HCT116 (cell line): ENCODE results near the gene TEF. TPM values are rescaled to one million over a fixed set of nuclear protein-coding genes. Genes with fewer than 3 reads are reported as not detected.

ENCODE experiments used
- ATAC-seq: fragments of 200-7000 bp; cut with Tn5 transposase; 2 replicates; pipeline ENCODE4 v1.9.1; 2020; ENCODE audit warnings: mild to moderate bottlenecking, moderate library complexity
- BruUV-seq: library from RNA; stranded (reverse); fragments of 400-500 nt; replicated peaks from 2 replicates; lab custom pipeline; 2021; lab: Mats Ljungman, UMichigan
- CTCF ChIA-PET: fragments of 300-600 bp; sonication (Branson Sonifier 250); formaldehyde crosslinking; loops from one replicate; lab custom pipeline; 2021; ENCODE audit warnings: antibody characterized with exemption; lab: Charles Lee
- POLR2A ChIA-PET: fragments of 300-600, 350-600 bp; sonication (Branson Sonifier 250); formaldehyde crosslinking; loops from one replicate; lab custom pipeline; 2021; ENCODE audit warnings: antibody characterized with exemption; lab: Charles Lee
- RAD21 ChIA-PET, 2 experiments: fragments of 300-600 bp; sonication (Branson Sonifier 250); formaldehyde crosslinking; loops; one replicate each; lab custom pipeline; 2023; ENCODE audit warnings: low total read pairs in 2 of 2; ENCODE audit not compliant: uncharacterized antibody in 2 of 2, unreplicated experiment in 2 of 2, low non-redundant PET in 1 of 2; lab: Charles Lee
- DNase-seq: peaks from one replicate; pipeline ENCODE4 v3.0.0-alpha.2; 2010; ENCODE audit warnings: low read depth, low spot score
- H2AFZ ChIP-seq: fragments of 200-600 bp; shearing (Covaris generic), sonication (generic); 2 replicates; pipeline ENCODE4 v1.6.1; 2017; ENCODE audit warnings: low read depth, mixed run types, mixed read lengths, antibody characterized with exemption, low read length; ENCODE audit not compliant: poor library complexity, severe bottlenecking
- H3K27ac ChIP-seq: 2 replicates; pipeline ENCODE4 v1.5.1; 2012; ENCODE audit warnings: low read depth, low read length
- H3K27me3 ChIP-seq: fragments of 200-600 bp; sonication (generic); 2 replicates; pipeline ENCODE4 v1.6.1; 2016; ENCODE audit warnings: mixed run types, low read length, mixed read lengths; ENCODE audit not compliant: insufficient read depth
- H3K36me3 ChIP-seq, 2 experiments: fragments of 200-500 bp in 1 of 2; fragments of 200-600 bp in 1 of 2; sonication (Bioruptor generic) in 1 of 2; sonication (generic) in 1 of 2; 2 replicates each; pipeline versions ENCODE4 v1.5.1 to v1.6.1; 2014 to 2016; ENCODE audit warnings: low read length in 2 of 2, inconsistent platforms in 1 of 2, mixed read lengths in 1 of 2, mixed run types in 1 of 2; ENCODE audit not compliant: insufficient read depth in 2 of 2, control insufficient read depth in 1 of 2
- H3K4me1 ChIP-seq, 2 experiments: fragments of 200-600 bp in 1 of 2; sonication (generic) in 1 of 2; 2 replicates each; pipeline versions ENCODE4 v1.5.1 to v1.6.1; 2012 to 2017; ENCODE audit warnings: low read length in 2 of 2, inconsistent platforms in 1 of 2, mild to moderate bottlenecking in 1 of 2, mixed read lengths in 1 of 2, mixed run types in 1 of 2, moderate library complexity in 1 of 2; ENCODE audit not compliant: insufficient read depth in 2 of 2, control insufficient read depth in 1 of 2
- H3K4me2 ChIP-seq: fragments of 200-600 bp; sonication (generic); 2 replicates; pipeline ENCODE4 v1.6.1; 2017; ENCODE audit warnings: mixed run types, low read length, mixed read lengths
- H3K4me3 ChIP-seq, 2 experiments: fragments of 200-600 bp in 1 of 2; sonication (generic) in 1 of 2; replicated peaks in 1 of 2; 2 replicates each; pipeline ENCODE4 v1.5.1; 2011 to 2016; ENCODE audit warnings: low read length in 2 of 2, control low read depth in 1 of 2, low read depth in 1 of 2, mild to moderate bottlenecking in 1 of 2, mixed read lengths in 1 of 2, mixed run types in 1 of 2
- H3K79me2 ChIP-seq: fragments of 200-600 bp; sonication (generic); 2 replicates; pipeline ENCODE4 v1.6.1; 2017; ENCODE audit warnings: mild to moderate bottlenecking, mixed run types, low read length, moderate library complexity, mixed read lengths; ENCODE audit not compliant: insufficient read depth
- H3K9ac ChIP-seq: fragments of 200-600 bp; sonication (generic); 2 replicates; pipeline ENCODE4 v1.6.1; 2016; ENCODE audit warnings: low read length, mixed read lengths
- H3K9me2 ChIP-seq: fragments of 200-600 bp; sonication (generic), shearing (Covaris generic); 2 replicates; pipeline ENCODE4 v1.6.1; 2017; ENCODE audit warnings: mixed run types, mild to moderate bottlenecking, moderate library complexity; ENCODE audit not compliant: insufficient read depth
- H3K9me3 ChIP-seq, 2 experiments: fragments of 200-500 bp in 1 of 2; fragments of 200-600 bp in 1 of 2; sonication (Bioruptor generic) in 1 of 2; sonication (generic) in 1 of 2; 2 replicates each; pipeline ENCODE4 v1.6.1; 2014 to 2017; ENCODE audit warnings: low read length in 2 of 2, mixed read lengths in 2 of 2, inconsistent platforms in 1 of 2, low read depth in 1 of 2, mild to moderate bottlenecking in 1 of 2, mixed run types in 1 of 2, moderate library complexity in 1 of 2; ENCODE audit not compliant: control insufficient read depth in 1 of 2, insufficient read depth in 1 of 2
- H4K20me1 ChIP-seq: fragments of 200-600 bp; sonication (generic), shearing (Covaris generic); 2 replicates; pipeline ENCODE4 v1.6.1; 2017; ENCODE audit warnings: mixed run types, mild to moderate bottlenecking, moderate library complexity; ENCODE audit not compliant: insufficient read depth
- ATF3 ChIP-seq: IDR thresholded peaks from 2 replicates; pipeline ENCODE4 v1.6.1; 2012
- CBX3 ChIP-seq: IDR thresholded peaks from 2 replicates; pipeline ENCODE4 v1.6.1; 2012; ENCODE audit warnings: low read depth
- CEBPB ChIP-seq: IDR thresholded peaks from 2 replicates; pipeline ENCODE4 v1.6.1; 2012; ENCODE audit warnings: low read depth
- FOSL1 ChIP-seq: IDR thresholded peaks from 2 replicates; pipeline ENCODE4 v1.6.1; 2012; ENCODE audit warnings: low read depth
- JUND ChIP-seq: IDR thresholded peaks from 2 replicates; pipeline ENCODE4 v1.6.1; 2012
- POLR2A ChIP-seq: IDR thresholded peaks from 2 replicates; pipeline ENCODE4 v1.7.0; 2011; ENCODE audit warnings: borderline replicate concordance; ENCODE audit not compliant: insufficient read depth, insufficient read length; ENCODE audit errors: extremely low read depth
- POLR2AphosphoS5 ChIP-seq: IDR thresholded peaks from 2 replicates; pipeline ENCODE4 v1.6.1; 2011; ENCODE audit warnings: mild to moderate bottlenecking, low read depth, low read length, moderate library complexity
- SP1 ChIP-seq: IDR thresholded peaks from 2 replicates; pipeline ENCODE4 v1.6.1; 2012; ENCODE audit warnings: low read depth
- SRF ChIP-seq: IDR thresholded peaks from 2 replicates; pipeline ENCODE4 v1.6.1; 2012; ENCODE audit warnings: low read depth
- TCF7L2 ChIP-seq: IDR thresholded peaks from 2 replicates; pipeline ENCODE4 v1.7.0; 2011; ENCODE audit warnings: borderline replicate concordance, inconsistent platforms; ENCODE audit not compliant: insufficient read depth, insufficient read length; ENCODE audit errors: extremely low read depth
- ZFX ChIP-seq: fragments of 450-650 bp; IDR thresholded peaks from 2 replicates; pipeline ENCODE4 v1.6.1; 2017
- ZNF274 ChIP-seq: fragments of 200-500 bp; sonication (Bioruptor generic); IDR thresholded peaks from 2 replicates; pipeline ENCODE4 v1.6.1; 2014; ENCODE audit warnings: mild to moderate bottlenecking, low read depth, low read length, inconsistent platforms
- intact Hi-C: fragments of 100-400 bp; cut with micrococcal nuclease; formaldehyde crosslinking; loops from 2 replicates; pipeline ENCODE4 v1.10.0; 2022
- total RNA-seq: library from RNA; stranded (reverse); gene quantifications from one replicate; pipeline ENCODE4 v1.2.1, GENCODE V29; 2021; ENCODE audit not compliant: unreplicated experiment
- TF ChIP-seq, protein P1 (sequence below), 3 experiments: fragments of 200-600 bp in 1 of 3; sonication (generic) in 1 of 3; IDR thresholded peaks in 2 of 3; conservative IDR thresholded peaks in 1 of 3; 2 replicates each; pipeline ENCODE4 v1.5.1; 2012 to 2017; ENCODE audit warnings: low read depth in 2 of 3, low read length in 2 of 3, antibody characterized with exemption in 1 of 3, borderline replicate concordance in 1 of 3, control low read depth in 1 of 3, mild to moderate bottlenecking in 1 of 3, mixed read lengths in 1 of 3, mixed run types in 1 of 3, moderate library complexity in 1 of 3; ENCODE audit not compliant: insufficient read depth in 1 of 3
- TF ChIP-seq, protein P2 (sequence below): IDR thresholded peaks from 2 replicates; pipeline ENCODE4 v1.6.1; 2012

The TEF gene
- total RNA-seq, 1 experiment from 2014 or later = 16.5 TPM

- RAD21 ChIA-PET = no interaction called here
- H3K4me2 ChIP-seq = no peak overlapping the region
- peaks cover 6 to 9% of the 10 kb centered on the region in 2 experiments; a peak in 3 of 4 replicates for H3K36me3 ChIP-seq
- TF ChIP-seq POLR2A = no peak
- TF ChIP-seq ZNF274 = no peak
- TF ChIP-seq, protein P1, sequence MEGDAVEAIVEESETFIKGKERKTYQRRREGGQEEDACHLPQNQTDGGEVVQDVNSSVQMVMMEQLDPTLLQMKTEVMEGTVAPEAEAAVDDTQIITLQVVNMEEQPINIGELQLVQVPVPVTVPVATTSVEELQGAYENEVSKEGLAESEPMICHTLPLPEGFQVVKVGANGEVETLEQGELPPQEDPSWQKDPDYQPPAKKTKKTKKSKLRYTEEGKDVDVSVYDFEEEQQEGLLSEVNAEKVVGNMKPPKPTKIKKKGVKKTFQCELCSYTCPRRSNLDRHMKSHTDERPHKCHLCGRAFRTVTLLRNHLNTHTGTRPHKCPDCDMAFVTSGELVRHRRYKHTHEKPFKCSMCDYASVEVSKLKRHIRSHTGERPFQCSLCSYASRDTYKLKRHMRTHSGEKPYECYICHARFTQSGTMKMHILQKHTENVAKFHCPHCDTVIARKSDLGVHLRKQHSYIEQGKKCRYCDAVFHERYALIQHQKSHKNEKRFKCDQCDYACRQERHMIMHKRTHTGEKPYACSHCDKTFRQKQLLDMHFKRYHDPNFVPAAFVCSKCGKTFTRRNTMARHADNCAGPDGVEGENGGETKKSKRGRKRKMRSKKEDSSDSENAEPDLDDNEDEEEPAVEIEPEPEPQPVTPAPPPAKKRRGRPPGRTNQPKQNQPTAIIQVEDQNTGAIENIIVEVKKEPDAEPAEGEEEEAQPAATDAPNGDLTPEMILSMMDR (IDR thresholded peaks at IDR 0.05 in 2 of 3, conservative IDR thresholded peaks at IDR 0.05 in 1 of 3; ENCODE audit: borderline replicate concordance in 1 of 3, insufficient read depth in 1 of 3, low read depth in 2 of 3, low read length in 2 of 3) = no peak
- TF ChIP-seq TCF7L2 = no peak
- TF ChIP-seq POLR2AphosphoS5 = no peak
- TF ChIP-seq ZFX = no peak
- TF ChIP-seq, protein P2, sequence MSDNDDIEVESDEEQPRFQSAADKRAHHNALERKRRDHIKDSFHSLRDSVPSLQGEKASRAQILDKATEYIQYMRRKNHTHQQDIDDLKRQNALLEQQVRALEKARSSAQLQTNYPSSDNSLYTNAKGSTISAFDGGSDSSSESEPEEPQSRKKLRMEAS = no peak
- TF ChIP-seq SRF = no peak
- TF ChIP-seq JUND = no peak
- no peak for TF ChIP-seq FOSL1
- no peak for TF ChIP-seq ATF3
- no peak for TF ChIP-seq CEBPB
- TF ChIP-seq CBX3 = no peak
- no peak for TF ChIP-seq SP1
- no peaks in the 10 kb centered on the region for H4K20me1 ChIP-seq
- H3K9me2 ChIP-seq = no peaks in the 10 kb centered on the region
- no peaks in the 10 kb centered on the region for H3K4me1 ChIP-seq
- POLR2A ChIA-PET = no interaction called here
- no peak overlapping the region for H3K27ac ChIP-seq
- BruUV-seq = no TSS peak
- H3K27me3 ChIP-seq = no peaks in the 10 kb centered on the region
- H2AFZ ChIP-seq = no peak overlapping the region
- intact Hi-C loops = no loop called here
- CTCF ChIA-PET = no interaction called here
- DNase-seq = no peak
- H3K9me3 ChIP-seq = no peaks in the 10 kb centered on the region
- H3K79me2 ChIP-seq = no peaks in the 10 kb centered on the region
- no peak overlapping the region for H3K9ac ChIP-seq
- no peak for ATAC-seq
- H3K4me3 ChIP-seq = no peak overlapping the region
Measured at GRCh38 chr22:41394012-41394356, 12.2 kb downstream of the TEF start.
